T47D (cell line): ENCODE measurements around the gene KRTAP10-11.

Experiments
- DNase-seq, 2 experiments: peaks; one replicate each; pipeline versions ENCODE4 v3.0.0 to v3.0.0-alpha.2; 2011 to 2012; ENCODE audit warnings: low read depth in 1 of 2, low spot score in 1 of 2
- JUND ChIP-seq: IDR thresholded peaks from 2 replicates; pipeline ENCODE4 v1.6.1; 2012; ENCODE audit warnings: low read depth
- in situ Hi-C: cut with HindIII; loops from 2 replicates; pipeline ENCODE4 v1.10.0; 2016; ENCODE audit warnings: low sequenced_read_pairs, low pct_unique_long_range_greater_than_20kb

Gene KRTAP10-11

DNA sequence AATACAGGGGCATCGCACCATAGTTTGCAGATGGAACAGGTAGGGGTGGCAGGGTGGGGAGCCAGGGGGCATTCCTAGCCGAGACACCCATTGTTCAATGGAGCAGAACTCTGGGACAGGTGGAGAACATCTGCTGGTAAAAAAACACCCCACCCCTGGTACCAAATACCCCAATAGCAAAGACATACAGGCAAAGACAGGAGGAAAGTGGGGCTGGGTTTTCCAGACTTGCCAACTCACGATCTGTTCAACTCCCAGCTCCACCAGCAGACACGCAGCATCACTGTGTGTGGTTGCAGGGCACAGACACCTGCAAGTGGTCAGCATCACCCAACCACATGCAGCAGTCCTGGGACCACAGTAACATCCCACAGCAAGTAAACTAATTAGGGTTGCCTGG lies 34.7 kb upstream of the KRTAP10-11 start:
- DNase-seq: no peak
- TF ChIP-seq JUND: no peak
- in situ Hi-C loops: no loop called here

DNA sequence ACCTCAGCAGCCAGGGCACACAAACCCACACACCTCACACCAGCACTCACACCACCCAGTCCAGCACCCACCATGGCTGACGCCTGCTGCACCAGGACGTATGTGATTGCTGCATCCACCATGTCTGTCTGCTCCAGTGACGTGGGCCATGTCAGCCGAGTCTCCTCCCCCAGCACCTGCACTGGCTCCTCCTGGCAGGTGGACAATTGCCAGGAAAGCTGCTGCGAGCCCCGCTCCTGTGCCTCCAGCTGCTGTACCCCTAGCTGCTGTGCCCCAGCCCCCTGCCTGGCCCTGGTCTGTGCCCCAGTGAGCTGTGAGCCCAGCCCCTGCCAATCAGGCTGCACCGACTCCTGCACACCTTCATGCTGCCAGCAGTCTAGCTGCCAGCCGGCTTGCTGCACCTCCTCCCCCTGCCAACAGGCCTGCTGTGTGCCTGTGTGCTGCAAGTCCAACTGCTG lies 34.2 kb upstream of the KRTAP10-11 start, which contains the start of gene KRTAP10-8:
KRTAP10-8 (plus strand) TSS at position 51 of the 458 bp plus-strand sequence; CDS start at position 73, 22 bp downstream.
- DNase-seq: no peak
- no peak for TF ChIP-seq JUND
- in situ Hi-C loops: no loop called here

DNA sequence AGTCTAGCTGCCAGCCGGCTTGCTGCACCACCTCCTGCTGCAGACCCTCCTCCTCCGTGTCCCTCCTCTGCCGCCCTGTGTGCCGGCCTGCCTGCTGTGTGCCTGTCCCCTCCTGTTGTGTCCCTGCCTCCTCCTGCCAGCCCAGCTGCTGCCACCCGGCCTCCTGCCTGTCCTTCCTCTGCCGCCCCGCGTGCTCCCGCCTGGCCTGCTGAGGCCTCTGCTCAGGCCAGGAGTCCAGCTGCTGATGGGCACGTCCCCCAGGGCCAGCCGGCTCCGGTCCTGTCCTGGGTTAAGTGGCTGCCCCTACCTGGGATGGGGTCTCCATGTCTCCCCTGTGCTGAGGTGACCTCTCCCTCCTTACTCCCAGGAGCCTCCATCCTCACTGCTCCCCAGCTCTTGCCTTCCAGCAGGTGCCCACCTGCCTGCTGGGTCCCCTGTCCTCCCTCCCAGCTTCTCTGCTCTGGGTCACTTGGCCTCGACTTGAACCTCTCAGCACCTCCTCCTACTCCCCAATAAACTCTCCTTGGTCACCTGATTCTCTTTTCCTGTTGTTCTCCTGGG lies 33.5 kb upstream of the KRTAP10-11 start:
- DNase-seq: no peak
- no peak for TF ChIP-seq JUND
- in situ Hi-C loops: no loop called here

DNA sequence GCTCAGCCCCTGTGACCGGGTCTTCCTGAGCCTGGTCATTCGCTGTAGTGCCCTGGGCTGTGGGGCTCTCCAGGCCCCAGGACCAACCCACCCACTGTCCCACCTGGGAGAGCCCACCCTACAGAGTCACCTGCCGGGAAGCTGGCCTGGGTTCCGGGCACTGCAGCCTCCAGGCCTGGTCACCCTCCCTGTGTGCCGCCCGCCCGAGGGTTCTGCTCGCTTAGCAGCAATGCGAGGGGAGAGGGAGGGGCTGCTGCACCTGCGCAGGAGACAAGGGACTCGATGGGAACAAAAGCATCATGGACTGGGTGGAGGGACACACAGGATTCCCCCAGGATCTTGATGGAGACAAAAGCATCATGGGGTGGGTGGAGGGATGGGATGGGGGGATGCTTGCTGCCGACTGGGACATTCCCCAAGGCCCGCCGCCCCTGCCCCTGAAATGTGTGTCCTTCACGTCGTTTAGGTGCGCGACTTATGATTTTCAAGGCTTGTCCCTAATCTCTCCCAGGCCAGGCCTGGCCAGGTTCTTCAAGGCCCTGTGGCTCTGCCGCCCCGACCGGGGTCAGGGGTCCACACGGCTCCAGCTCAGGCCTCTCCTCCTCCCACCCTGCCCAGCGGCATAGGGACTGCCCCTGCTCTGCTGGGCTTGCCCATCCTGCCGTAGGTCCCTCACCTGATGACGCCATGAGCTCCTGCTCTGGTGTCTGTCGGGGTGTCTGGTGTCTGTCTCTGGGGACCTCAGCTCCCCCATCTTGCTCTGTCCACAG lies 32.6 kb upstream of the KRTAP10-11 start:
- DNase-seq: no peak
- in situ Hi-C loops: no loop called here
- no peak for TF ChIP-seq JUND

DNA sequence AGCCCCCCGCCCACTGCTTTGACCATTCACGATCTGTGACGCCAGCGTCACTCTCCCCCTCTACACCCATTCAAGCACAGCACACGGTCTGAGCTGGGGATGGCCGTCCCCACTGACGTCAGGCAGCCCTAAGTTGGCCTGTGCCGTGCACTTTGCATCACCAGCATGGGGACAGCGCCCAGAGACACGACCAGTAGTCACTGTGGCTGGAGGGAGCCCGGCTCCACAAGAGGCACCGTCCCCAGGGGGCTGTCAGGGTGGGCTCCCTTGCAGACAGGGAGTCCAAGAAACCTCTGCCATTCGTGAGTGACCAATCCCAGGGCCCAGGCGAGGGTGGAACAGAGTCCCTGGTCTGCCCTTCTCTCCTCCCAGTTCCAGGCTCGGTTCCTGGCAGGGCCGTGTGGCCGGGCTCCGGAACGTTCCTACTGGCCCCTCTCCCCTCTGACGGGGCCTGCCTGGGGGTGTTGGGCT lies 32.0 kb upstream of the KRTAP10-11 start:
- TF ChIP-seq JUND: no peak
- in situ Hi-C loops: no loop called here
- DNase-seq: no peak

DNA sequence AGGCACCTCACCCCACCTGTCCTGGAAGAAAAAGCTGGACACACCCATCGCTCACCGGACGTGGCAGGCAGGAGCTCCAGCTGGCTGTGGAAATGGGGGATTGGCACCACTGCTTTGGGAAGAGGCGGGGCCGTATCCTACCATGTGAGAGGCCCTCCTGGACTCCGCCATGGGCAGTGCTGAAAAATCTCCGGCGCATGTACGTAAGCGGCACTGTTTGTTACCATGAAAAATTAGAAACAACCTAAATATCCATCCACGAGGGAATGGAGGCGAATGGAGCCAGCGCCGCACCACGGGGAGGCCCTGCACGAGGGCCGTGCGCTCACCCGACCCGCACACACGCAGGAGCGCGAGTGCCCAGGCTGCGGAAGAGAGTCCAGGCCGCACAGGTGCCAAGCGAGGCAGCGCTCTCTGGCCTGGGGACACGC lies 31.2 kb upstream of the KRTAP10-11 start:
- DNase-seq: no peak
- TF ChIP-seq JUND: no peak
- in situ Hi-C loops: no loop called here

DNA sequence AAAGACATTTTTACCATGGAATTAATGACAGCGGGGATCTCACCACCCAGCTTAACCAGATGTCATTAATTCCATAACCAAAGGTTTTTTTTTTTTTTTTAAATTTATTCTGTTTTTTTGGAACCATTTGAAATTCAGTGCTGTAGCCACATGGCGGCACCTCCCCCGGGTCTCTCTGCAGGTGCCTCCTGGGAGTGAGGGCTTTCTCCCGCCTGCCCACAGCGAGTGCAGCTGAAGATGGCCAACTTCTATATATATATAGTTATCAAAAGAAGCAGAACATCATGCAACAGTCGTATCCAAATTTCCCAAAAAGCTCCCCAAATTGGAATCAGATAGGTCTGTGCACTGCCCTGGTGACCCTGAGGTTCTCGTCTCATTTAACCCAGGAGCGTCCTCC lies 30.7 kb upstream of the KRTAP10-11 start:
- DNase-seq: no peak
- TF ChIP-seq JUND: no peak
- in situ Hi-C loops: no loop called here

DNA sequence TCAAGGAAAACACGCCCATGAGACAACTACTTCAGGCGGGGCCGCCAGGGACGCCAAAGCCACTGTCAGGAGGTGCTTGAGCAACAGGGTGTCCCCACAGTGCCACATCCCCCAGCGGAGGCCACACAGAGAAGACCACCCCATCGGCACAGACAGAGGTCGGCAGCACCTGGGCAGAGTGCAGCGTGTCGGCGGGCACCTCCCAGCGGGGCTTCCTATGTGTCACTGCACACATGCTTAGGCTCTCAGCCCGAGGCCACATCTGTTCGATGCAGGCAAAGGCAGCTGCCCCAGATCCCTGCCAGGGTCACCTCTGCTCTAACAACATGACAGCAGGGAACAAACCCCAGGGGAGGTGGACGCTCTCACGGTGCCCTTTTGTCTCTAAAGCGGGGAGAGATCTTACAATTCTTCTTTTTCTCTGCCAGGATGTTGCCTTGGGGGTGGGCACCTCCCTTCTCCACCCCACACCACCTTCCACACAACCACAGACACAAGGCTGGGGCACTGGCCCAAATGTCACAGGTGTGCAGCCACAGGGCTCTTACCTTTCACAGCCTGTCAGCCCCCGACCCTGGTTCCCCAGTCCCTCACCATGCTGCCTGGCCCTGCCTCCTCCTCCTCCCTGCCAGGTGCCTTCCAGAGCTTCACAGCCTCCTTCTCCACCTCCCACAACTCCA lies 30.2 kb upstream of the KRTAP10-11 start:
- TF ChIP-seq JUND: no peak
- in situ Hi-C loops: no loop called here

DNA sequence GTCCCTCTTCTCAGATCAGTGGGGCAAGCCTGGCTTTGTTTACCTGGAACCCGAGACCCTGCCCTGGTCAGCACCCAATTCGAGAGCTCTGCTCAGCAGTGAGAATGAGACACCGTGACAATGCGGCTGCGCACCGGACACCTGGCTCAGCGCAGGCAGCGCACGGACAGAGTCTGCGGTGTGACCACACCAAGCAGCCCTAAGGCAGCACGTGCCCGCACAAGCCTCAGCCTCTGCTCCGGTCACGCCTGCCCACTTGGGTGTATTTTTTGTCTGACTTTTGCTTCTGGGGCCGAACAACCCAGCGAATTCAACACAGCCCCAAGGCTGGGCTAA lies 29.7 kb upstream of the KRTAP10-11 start:
- in situ Hi-C loops: no loop called here
- no peak for TF ChIP-seq JUND
- DNase-seq: no peak

More for the DNA sequence above, 30.2 kb upstream of the KRTAP10-11 start:
- DNase-seq: no peak

DNA sequence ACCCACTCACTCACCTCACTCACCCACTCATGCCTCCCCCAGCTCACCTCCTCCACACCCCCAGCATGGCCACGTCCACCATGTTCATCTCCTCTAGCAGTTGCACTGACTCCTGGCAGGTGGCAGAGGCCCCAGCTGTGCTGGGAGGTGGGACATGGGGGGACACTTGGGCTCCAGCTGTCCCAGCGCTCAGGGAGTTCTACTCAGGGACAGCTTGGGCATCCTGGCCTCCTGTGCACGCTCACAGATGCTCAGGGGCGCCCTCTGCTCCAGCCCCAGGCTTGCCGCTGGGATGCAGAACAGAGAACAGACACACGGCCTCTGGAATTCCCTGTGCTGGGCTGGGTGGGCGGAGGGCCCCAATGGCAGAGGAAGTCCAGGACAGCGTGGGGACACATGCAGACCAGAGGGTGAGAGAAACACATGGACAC lies 29.1 kb upstream of the KRTAP10-11 start:
- TF ChIP-seq JUND: no peak
- in situ Hi-C loops: no loop called here
- no peak for DNase-seq

DNA sequence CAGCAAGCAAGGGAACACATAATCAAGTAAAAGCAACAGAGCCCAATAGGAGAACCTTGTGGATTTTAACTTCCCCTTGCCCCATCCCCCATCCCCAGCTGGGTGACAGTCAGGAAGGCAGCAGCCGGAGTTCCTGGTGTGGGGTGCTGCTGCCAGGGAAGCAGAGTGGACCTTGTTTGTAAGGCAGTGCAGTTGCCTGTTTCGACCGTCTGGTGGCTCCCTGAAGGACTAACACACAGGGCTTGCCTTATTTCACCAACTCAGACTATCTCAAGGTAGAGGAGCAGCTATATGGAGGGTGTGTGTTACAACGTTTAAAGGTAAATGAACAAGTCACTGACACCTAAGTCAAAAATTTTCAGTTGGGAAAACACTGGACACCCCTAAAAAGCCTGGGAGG lies 27.7 kb upstream of the KRTAP10-11 start:
- in situ Hi-C loops: no loop called here
- DNase-seq: peak; percentile 21 to 68
- TF ChIP-seq JUND: no peak

DNA sequence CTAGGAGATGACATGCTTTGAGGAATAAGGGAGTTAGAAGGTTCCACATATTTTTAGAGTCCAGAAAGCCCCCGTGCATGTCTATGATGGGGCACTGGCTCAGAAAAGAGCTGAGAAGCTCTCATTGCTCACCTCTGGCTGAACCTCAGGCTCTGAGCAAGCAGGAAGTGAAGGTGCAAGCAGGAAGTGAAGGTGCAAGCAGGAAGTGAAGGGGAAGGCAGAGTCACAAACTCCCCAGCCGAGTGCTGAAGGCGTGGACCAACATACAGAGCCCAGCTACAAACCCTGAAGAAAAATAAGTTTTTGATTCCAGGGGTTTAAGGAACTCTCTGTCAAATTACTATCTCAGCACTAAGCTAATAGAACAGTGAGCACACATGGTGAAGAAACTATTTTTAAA lies 27.3 kb upstream of the KRTAP10-11 start:
- peak in 1 of 2 experiments; percentile 29 for DNase-seq
- in situ Hi-C loops: no loop called here
- TF ChIP-seq JUND: no peak

DNA sequence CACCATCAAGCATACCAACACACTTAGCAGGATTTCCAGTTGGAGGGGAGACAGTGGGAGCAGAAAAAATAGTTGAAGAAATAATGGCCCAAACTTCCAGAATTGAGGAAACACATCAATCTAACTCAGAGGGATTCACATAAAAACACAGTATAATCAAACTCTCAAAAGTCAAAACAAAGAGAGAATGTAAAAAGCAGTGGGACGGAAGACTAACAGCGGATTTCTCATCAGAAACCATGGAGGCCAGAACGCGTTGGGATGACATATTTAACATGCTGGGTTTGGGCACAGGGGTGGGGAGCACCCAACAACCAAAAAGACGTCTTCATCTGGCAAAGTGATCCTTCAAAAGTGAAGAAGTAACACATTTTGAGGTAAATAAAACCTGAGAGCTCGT lies 26.3 kb upstream of the KRTAP10-11 start:
- no peak for DNase-seq
- TF ChIP-seq JUND: no peak
- in situ Hi-C loops: no loop called here
